ENCODE results near the gene FGF19.

The FGF19 gene

GRCh38 chr11:69703768-69704507 lies at the start of gene FGF19:
FGF19 (minus strand) TSS chr11:69704022; CDS start chr11:69703876, 146 bp downstream.
- peaks cover 8% of the 10 kb centered on the region for H3K4me1 ChIP-seq (ENCODE audit: control insufficient read depth, insufficient read depth, low read length, unreplicated experiment)
- no peaks in the 10 kb centered on the region for H3K79me2 ChIP-seq (ENCODE audit: control insufficient read depth, insufficient read depth, low read length, unreplicated experiment)
- H3K27me3 ChIP-seq (ENCODE audit: insufficient read depth, low read length), result peaks cover 58% of the 10 kb centered on the region
- no peak within 1 kb of the TSS for H3K4me3 ChIP-seq (ENCODE audit: low read depth, low read length)
- no peak within 1 kb of the TSS for H2AFZ ChIP-seq (ENCODE audit: low read length, unreplicated experiment)
- no peak within 1 kb of the TSS for H3K27ac ChIP-seq (ENCODE audit: low read depth, low read length)
- H3K36me3 ChIP-seq (ENCODE audit: insufficient read depth, low read length), result no peaks in the 10 kb centered on the region

GRCh38 chr11:69752890-69753289 lies 49.1 kb upstream of the FGF19 start:
- H3K4me3 ChIP-seq (ENCODE audit: low read depth, low read length), result no peak overlapping the region
- no peak overlapping the region for H2AFZ ChIP-seq (ENCODE audit: low read length, unreplicated experiment)
- no peaks in the 10 kb centered on the region for H3K36me3 ChIP-seq (ENCODE audit: insufficient read depth, low read length)
- no peaks in the 10 kb centered on the region for H3K4me1 ChIP-seq (ENCODE audit: control insufficient read depth, insufficient read depth, low read length, unreplicated experiment)
- H3K79me2 ChIP-seq (ENCODE audit: control insufficient read depth, insufficient read depth, low read length, unreplicated experiment), result no peaks in the 10 kb centered on the region
- H3K27ac ChIP-seq (ENCODE audit: low read depth, low read length), result no peak overlapping the region
- peaks cover 36% of the 10 kb centered on the region for H3K27me3 ChIP-seq (ENCODE audit: insufficient read depth, low read length)

GRCh38 chr11:69750875-69751597 lies 47.2 kb upstream of the FGF19 start:
- H3K36me3 ChIP-seq (ENCODE audit: insufficient read depth, low read length), result no peaks in the 10 kb centered on the region
- H3K4me1 ChIP-seq (ENCODE audit: control insufficient read depth, insufficient read depth, low read length, unreplicated experiment), result no peaks in the 10 kb centered on the region
- no peak overlapping the region for H3K27ac ChIP-seq (ENCODE audit: low read depth, low read length)
- H3K27me3 ChIP-seq (ENCODE audit: insufficient read depth, low read length), result peaks cover 20% of the 10 kb centered on the region
- H2AFZ ChIP-seq (ENCODE audit: low read length, unreplicated experiment), result no peak overlapping the region
- H3K79me2 ChIP-seq (ENCODE audit: control insufficient read depth, insufficient read depth, low read length, unreplicated experiment), result no peaks in the 10 kb centered on the region
- no peak overlapping the region for H3K4me3 ChIP-seq (ENCODE audit: low read depth, low read length)

GRCh38 chr11:69750108-69750850 lies 46.5 kb upstream of the FGF19 start:
- Histone ChIP-seq H3K27ac (ENCODE audit: low read depth, low read length) (no peak overlapping the region), H3K4me3 (ENCODE audit: low read depth, low read length) (no peak overlapping the region), H3K79me2 (ENCODE audit: control insufficient read depth, insufficient read depth, low read length, unreplicated experiment) (no peaks in the 10 kb centered on the region), H3K27me3 (ENCODE audit: insufficient read depth, low read length) (peaks cover 18% of the 10 kb centered on the region; the same call in 1 of the 2 replicates), H3K4me1 (ENCODE audit: control insufficient read depth, insufficient read depth, low read length, unreplicated experiment) (peaks cover under 1% of the 10 kb centered on the region), H2AFZ (ENCODE audit: low read length, unreplicated experiment) (no peak overlapping the region), H3K36me3 (ENCODE audit: insufficient read depth, low read length) (no peaks in the 10 kb centered on the region)

GRCh38 chr11:69748637-69749036 lies 44.8 kb upstream of the FGF19 start:
- peaks cover 12% of the 10 kb centered on the region; the same call in 1 of the 2 replicates for H3K27me3 ChIP-seq (ENCODE audit: insufficient read depth, low read length)
- peaks cover 12% of the 10 kb centered on the region for H3K4me1 ChIP-seq (ENCODE audit: control insufficient read depth, insufficient read depth, low read length, unreplicated experiment)
- H2AFZ ChIP-seq (ENCODE audit: low read length, unreplicated experiment), result no peak overlapping the region
- H3K4me3 ChIP-seq (ENCODE audit: low read depth, low read length), result no peak overlapping the region
- no peaks in the 10 kb centered on the region for H3K79me2 ChIP-seq (ENCODE audit: control insufficient read depth, insufficient read depth, low read length, unreplicated experiment)
- no peaks in the 10 kb centered on the region for H3K36me3 ChIP-seq (ENCODE audit: insufficient read depth, low read length)
- H3K27ac ChIP-seq (ENCODE audit: low read depth, low read length), result no peak overlapping the region

- H3K27me3 ChIP-seq (ENCODE audit: insufficient read depth, low read length), result peaks cover 6% of the 10 kb centered on the region; the same call in 1 of the 2 replicates
- no peak overlapping the region for H3K27ac ChIP-seq (ENCODE audit: low read depth, low read length)
- peaks cover 12% of the 10 kb centered on the region for H3K4me1 ChIP-seq (ENCODE audit: control insufficient read depth, insufficient read depth, low read length, unreplicated experiment)
- H2AFZ ChIP-seq (ENCODE audit: low read length, unreplicated experiment), result no peak overlapping the region
- H3K36me3 ChIP-seq (ENCODE audit: insufficient read depth, low read length), result no peaks in the 10 kb centered on the region
- no peak overlapping the region for H3K4me3 ChIP-seq (ENCODE audit: low read depth, low read length)
- H3K79me2 ChIP-seq (ENCODE audit: control insufficient read depth, insufficient read depth, low read length, unreplicated experiment), result no peaks in the 10 kb centered on the region
Measured at GRCh38 chr11:69746752-69747742, 43.2 kb upstream of the FGF19 start.

- no peak overlapping the region for H3K4me3 ChIP-seq (ENCODE audit: low read depth, low read length)
- H3K27me3 ChIP-seq (ENCODE audit: insufficient read depth, low read length), result peaks cover under 1% of the 10 kb centered on the region; the same call in 1 of the 2 replicates
- no peak overlapping the region for H2AFZ ChIP-seq (ENCODE audit: low read length, unreplicated experiment)
Measured at GRCh38 chr11:69746140-69746539, 42.3 kb upstream of the FGF19 start.

GRCh38 chr11:69745201-69745600 lies 41.4 kb upstream of the FGF19 start:
- Histone ChIP-seq H3K27me3 (ENCODE audit: insufficient read depth, low read length) (no peaks in the 10 kb centered on the region), H2AFZ (ENCODE audit: low read length, unreplicated experiment) (no peak overlapping the region), H3K4me1 (ENCODE audit: control insufficient read depth, insufficient read depth, low read length, unreplicated experiment) (peaks cover 12% of the 10 kb centered on the region), H3K79me2 (ENCODE audit: control insufficient read depth, insufficient read depth, low read length, unreplicated experiment) (no peaks in the 10 kb centered on the region), H3K36me3 (ENCODE audit: insufficient read depth, low read length) (no peaks in the 10 kb centered on the region), H3K27ac (ENCODE audit: low read depth, low read length) (no peak overlapping the region), H3K4me3 (ENCODE audit: low read depth, low read length) (no peak overlapping the region)

More at GRCh38 chr11:69746140-69746539, 42.3 kb upstream of the FGF19 start:
- no peak overlapping the region for H3K27ac ChIP-seq (ENCODE audit: low read depth, low read length)
- H3K79me2 ChIP-seq (ENCODE audit: control insufficient read depth, insufficient read depth, low read length, unreplicated experiment), result no peaks in the 10 kb centered on the region
- H3K36me3 ChIP-seq (ENCODE audit: insufficient read depth, low read length), result no peaks in the 10 kb centered on the region
- H3K4me1 ChIP-seq (ENCODE audit: control insufficient read depth, insufficient read depth, low read length, unreplicated experiment), result peaks cover 12% of the 10 kb centered on the region

- no peak overlapping the region for H3K4me3 ChIP-seq (ENCODE audit: low read depth, low read length)
- no peak overlapping the region for H2AFZ ChIP-seq (ENCODE audit: low read length, unreplicated experiment)
- H3K79me2 ChIP-seq (ENCODE audit: control insufficient read depth, insufficient read depth, low read length, unreplicated experiment), result no peaks in the 10 kb centered on the region
- peaks cover 12% of the 10 kb centered on the region for H3K4me1 ChIP-seq (ENCODE audit: control insufficient read depth, insufficient read depth, low read length, unreplicated experiment)
- H3K27me3 ChIP-seq (ENCODE audit: insufficient read depth, low read length), result no peaks in the 10 kb centered on the region
- H3K36me3 ChIP-seq (ENCODE audit: insufficient read depth, low read length), result no peaks in the 10 kb centered on the region
- H3K27ac ChIP-seq (ENCODE audit: low read depth, low read length), result peak overlapping the region; percentile 21
Measured at GRCh38 chr11:69744435-69744834, 40.6 kb upstream of the FGF19 start.

- Histone ChIP-seq H3K79me2 (ENCODE audit: control insufficient read depth, insufficient read depth, low read length, unreplicated experiment) (no peaks in the 10 kb centered on the region), H3K27me3 (ENCODE audit: insufficient read depth, low read length) (peaks cover 51% of the 10 kb centered on the region), H3K4me1 (ENCODE audit: control insufficient read depth, insufficient read depth, low read length, unreplicated experiment) (no peaks in the 10 kb centered on the region), H3K27ac (ENCODE audit: low read depth, low read length) (no peak overlapping the region), H2AFZ (ENCODE audit: low read length, unreplicated experiment) (no peak overlapping the region), H3K4me3 (ENCODE audit: low read depth, low read length) (no peak overlapping the region), H3K36me3 (ENCODE audit: insufficient read depth, low read length) (no peaks in the 10 kb centered on the region)
Measured at GRCh38 chr11:69734841-69735240, 31.0 kb upstream of the FGF19 start.
